Measurements from ENCODE around the gene IL1RAPL2.

The IL1RAPL2 gene

DNA sequence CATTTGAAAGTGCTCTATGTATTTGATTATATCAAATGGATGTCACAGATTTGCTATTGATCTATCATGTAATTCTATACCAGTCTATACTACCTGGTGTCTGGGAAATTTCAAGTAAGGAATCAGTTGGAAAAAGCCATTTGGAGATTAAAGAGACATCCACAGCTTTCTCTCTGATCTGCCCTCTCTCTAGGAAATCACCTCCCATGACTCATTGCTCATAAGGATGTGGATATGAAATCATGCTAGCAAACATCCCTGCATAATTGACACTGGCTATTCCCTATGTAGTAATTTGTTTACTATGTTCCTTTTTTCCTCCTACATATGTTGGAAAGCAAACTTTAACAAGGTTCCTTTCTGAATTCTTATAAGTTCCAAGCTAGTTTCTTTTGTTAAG lies 560.2 kb downstream of the IL1RAPL2 start:
- ATAC-seq: no peak
- no peak for TF ChIP-seq RARB (CRISPR knock-in tag; IDR thresholded peaks at IDR 0.05)
- TF ChIP-seq, protein P1, sequence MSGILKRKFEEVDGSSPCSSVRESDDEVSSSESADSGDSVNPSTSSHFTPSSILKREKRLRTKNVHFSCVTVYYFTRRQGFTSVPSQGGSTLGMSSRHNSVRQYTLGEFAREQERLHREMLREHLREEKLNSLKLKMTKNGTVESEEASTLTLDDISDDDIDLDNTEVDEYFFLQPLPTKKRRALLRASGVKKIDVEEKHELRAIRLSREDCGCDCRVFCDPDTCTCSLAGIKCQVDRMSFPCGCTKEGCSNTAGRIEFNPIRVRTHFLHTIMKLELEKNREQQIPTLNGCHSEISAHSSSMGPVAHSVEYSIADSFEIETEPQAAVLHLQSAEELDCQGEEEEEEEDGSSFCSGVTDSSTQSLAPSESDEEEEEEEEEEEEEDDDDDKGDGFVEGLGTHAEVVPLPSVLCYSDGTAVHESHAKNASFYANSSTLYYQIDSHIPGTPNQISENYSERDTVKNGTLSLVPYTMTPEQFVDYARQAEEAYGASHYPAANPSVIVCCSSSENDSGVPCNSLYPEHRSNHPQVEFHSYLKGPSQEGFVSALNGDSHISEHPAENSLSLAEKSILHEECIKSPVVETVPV (CRISPR knock-in tag; IDR thresholded peaks at IDR 0.05): no peak
- no peak for TF ChIP-seq TOX (CRISPR knock-in tag; IDR thresholded peaks at IDR 0.05; ENCODE audit: borderline replicate concordance)
- no peak for TF ChIP-seq ZNF565 (CRISPR knock-in tag; conservative IDR thresholded peaks at IDR 0.05; ENCODE audit: low read depth)
- TF ChIP-seq, protein P2, sequence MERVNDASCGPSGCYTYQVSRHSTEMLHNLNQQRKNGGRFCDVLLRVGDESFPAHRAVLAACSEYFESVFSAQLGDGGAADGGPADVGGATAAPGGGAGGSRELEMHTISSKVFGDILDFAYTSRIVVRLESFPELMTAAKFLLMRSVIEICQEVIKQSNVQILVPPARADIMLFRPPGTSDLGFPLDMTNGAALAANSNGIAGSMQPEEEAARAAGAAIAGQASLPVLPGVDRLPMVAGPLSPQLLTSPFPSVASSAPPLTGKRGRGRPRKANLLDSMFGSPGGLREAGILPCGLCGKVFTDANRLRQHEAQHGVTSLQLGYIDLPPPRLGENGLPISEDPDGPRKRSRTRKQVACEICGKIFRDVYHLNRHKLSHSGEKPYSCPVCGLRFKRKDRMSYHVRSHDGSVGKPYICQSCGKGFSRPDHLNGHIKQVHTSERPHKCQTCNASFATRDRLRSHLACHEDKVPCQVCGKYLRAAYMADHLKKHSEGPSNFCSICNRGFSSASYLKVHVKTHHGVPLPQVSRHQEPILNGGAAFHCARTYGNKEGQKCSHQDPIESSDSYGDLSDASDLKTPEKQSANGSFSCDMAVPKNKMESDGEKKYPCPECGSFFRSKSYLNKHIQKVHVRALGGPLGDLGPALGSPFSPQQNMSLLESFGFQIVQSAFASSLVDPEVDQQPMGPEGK (CRISPR knock-in tag; IDR thresholded peaks at IDR 0.05; ENCODE audit: borderline replicate concordance): no peak

DNA sequence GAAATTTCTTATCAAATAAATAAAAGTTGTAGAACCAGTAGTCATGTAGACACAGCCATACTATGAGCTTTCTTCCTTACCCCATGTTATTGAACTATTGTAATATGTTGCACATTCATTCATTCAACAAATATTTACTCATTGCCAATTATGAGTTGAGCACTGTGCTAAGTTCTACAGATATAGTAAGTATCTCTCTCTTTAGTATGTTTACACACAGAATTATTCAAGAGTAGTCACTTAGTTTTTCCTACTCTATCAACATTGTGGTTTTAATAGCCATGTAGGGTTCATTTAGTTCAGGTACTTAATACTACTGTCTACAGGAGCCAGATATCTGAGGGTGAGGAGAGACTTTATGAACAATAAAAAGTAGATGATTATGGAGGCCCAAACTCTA lies 568.3 kb downstream of the IL1RAPL2 start:
- TF ChIP-seq PPARA (CRISPR knock-in tag; IDR thresholded peaks at IDR 0.05; ENCODE audit: borderline replicate concordance) (no peak), ESRRG (CRISPR knock-in tag; IDR thresholded peaks at IDR 0.05) (no peak), ZNF8 (CRISPR knock-in tag; IDR thresholded peaks at IDR 0.05) (no peak), TCF4 (CRISPR knock-in tag; IDR thresholded peaks at IDR 0.05; ENCODE audit: borderline replicate concordance) (no peak), SNAI2 (CRISPR knock-in tag; IDR thresholded peaks at IDR 0.05) (no peak), TOX (CRISPR knock-in tag; IDR thresholded peaks at IDR 0.05; ENCODE audit: borderline replicate concordance) (no peak), ZNF565 (CRISPR knock-in tag; conservative IDR thresholded peaks at IDR 0.05; ENCODE audit: low read depth) (no peak), ZFP3 (CRISPR knock-in tag; IDR thresholded peaks at IDR 0.05) (no peak), ZFP30 (CRISPR knock-in tag; IDR thresholded peaks at IDR 0.05) (no peak)
- TF ChIP-seq, protein P1 (CRISPR knock-in tag; IDR thresholded peaks at IDR 0.05): no peak
- TF ChIP-seq, protein P3, sequence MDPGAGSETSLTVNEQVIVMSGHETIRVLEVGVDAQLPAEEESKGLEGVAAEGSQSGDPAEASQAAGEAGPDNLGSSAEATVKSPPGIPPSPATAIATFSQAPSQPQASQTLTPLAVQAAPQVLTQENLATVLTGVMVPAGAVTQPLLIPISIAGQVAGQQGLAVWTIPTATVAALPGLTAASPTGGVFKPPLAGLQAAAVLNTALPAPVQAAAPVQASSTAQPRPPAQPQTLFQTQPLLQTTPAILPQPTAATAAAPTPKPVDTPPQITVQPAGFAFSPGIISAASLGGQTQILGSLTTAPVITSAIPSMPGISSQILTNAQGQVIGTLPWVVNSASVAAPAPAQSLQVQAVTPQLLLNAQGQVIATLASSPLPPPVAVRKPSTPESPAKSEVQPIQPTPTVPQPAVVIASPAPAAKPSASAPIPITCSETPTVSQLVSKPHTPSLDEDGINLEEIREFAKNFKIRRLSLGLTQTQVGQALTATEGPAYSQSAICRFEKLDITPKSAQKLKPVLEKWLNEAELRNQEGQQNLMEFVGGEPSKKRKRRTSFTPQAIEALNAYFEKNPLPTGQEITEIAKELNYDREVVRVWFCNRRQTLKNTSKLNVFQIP (CRISPR knock-in tag; IDR thresholded peaks at IDR 0.05; ENCODE audit: borderline replicate concordance, low read depth): no peak
- TF ChIP-seq, protein P2 (CRISPR knock-in tag; IDR thresholded peaks at IDR 0.05; ENCODE audit: borderline replicate concordance): no peak
- no peak for ATAC-seq

DNA sequence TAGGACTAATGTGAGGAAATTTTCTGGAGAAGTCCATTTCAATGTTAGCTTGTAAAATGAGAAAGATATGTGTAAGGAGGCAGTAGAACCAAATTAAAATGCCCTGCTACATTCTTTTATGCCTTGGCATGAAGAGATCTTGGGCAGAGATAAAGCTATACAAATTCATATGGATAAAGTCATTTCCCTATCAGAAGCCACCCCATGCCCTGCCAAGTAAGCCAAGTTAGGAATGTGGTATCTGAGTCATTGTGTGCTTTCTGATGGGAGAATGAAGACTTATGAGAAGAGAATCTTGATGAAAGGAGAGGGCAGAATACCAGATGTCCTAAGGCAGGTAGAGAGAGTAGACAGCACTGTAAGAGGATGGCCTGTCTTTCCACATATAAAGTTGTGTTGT lies 570.8 kb downstream of the IL1RAPL2 start:
- ATAC-seq: no peak
- TF ChIP-seq ZNF565 (CRISPR knock-in tag; conservative IDR thresholded peaks at IDR 0.05; ENCODE audit: low read depth) (no peak), BACH2 (CRISPR knock-in tag; IDR thresholded peaks at IDR 0.05; ENCODE audit: borderline replicate concordance) (no peak), PPARA (CRISPR knock-in tag; IDR thresholded peaks at IDR 0.05; ENCODE audit: borderline replicate concordance) (no peak), TCF4 (CRISPR knock-in tag; IDR thresholded peaks at IDR 0.05; ENCODE audit: borderline replicate concordance) (no peak), ZFP3 (CRISPR knock-in tag; IDR thresholded peaks at IDR 0.05) (no peak), GLIS3 (CRISPR knock-in tag; IDR thresholded peaks at IDR 0.05) (no peak)
- TF ChIP-seq, protein P4, sequence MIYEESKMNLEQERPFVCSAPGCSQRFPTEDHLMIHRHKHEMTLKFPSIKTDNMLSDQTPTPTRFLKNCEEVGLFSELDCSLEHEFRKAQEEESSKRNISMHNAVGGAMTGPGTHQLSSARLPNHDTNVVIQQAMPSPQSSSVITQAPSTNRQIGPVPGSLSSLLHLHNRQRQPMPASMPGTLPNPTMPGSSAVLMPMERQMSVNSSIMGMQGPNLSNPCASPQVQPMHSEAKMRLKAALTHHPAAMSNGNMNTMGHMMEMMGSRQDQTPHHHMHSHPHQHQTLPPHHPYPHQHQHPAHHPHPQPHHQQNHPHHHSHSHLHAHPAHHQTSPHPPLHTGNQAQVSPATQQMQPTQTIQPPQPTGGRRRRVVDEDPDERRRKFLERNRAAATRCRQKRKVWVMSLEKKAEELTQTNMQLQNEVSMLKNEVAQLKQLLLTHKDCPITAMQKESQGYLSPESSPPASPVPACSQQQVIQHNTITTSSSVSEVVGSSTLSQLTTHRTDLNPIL (CRISPR knock-in tag; IDR thresholded peaks at IDR 0.05; ENCODE audit: low read depth): no peak
- TF ChIP-seq, protein P3 (CRISPR knock-in tag; IDR thresholded peaks at IDR 0.05; ENCODE audit: borderline replicate concordance, low read depth): no peak
